ENCODE measurements around the gene DAGLA.

DAGLA gene

GRCh38 chr11:61753672-61754071, 73.5 kb downstream of the DAGLA start:
- no peak for DNase-seq (ENCODE audit: low read depth)
- no peak for TF ChIP-seq CTCF (conservative IDR thresholded peaks at IDR 0.05; ENCODE audit: control insufficient read depth, insufficient read depth, low read depth, low read length)

GRCh38 chr11:61754534-61755482, 74.6 kb downstream of the DAGLA start:
- no peak for TF ChIP-seq CTCF (conservative IDR thresholded peaks at IDR 0.05; ENCODE audit: control insufficient read depth, insufficient read depth, low read depth, low read length)
- no peak for DNase-seq (ENCODE audit: low read depth)
- no peak overlapping the region for H3K4me3 ChIP-seq (ENCODE audit: control insufficient read depth, low read depth, low read length)

More at GRCh38 chr11:61753672-61754071, 73.5 kb downstream of the DAGLA start:
- no peak overlapping the region for H3K4me3 ChIP-seq (ENCODE audit: control insufficient read depth, low read depth, low read length)

GRCh38 chr11:61756147-61756451, 75.9 kb downstream of the DAGLA start:
- DNase-seq (ENCODE audit: low read depth) = no peak
- H3K4me3 ChIP-seq (ENCODE audit: control insufficient read depth, low read depth, low read length) = no peak overlapping the region
- no peak for TF ChIP-seq CTCF (conservative IDR thresholded peaks at IDR 0.05; ENCODE audit: control insufficient read depth, insufficient read depth, low read depth, low read length)

GRCh38 chr11:61756452-61757212, 76.4 kb downstream of the DAGLA start:
- DNase-seq (ENCODE audit: low read depth) = peak; percentile 36
- no peak overlapping the region for H3K4me3 ChIP-seq (ENCODE audit: control insufficient read depth, low read depth, low read length)
- no peak for TF ChIP-seq CTCF (conservative IDR thresholded peaks at IDR 0.05; ENCODE audit: control insufficient read depth, insufficient read depth, low read depth, low read length)

- H3K4me3 ChIP-seq (ENCODE audit: control insufficient read depth, low read depth, low read length) = no peak overlapping the region
- TF ChIP-seq CTCF (conservative IDR thresholded peaks at IDR 0.05; ENCODE audit: control insufficient read depth, insufficient read depth, low read depth, low read length) = no peak
- no peak for DNase-seq (ENCODE audit: low read depth)
These were observed 77.1 kb downstream of the DAGLA start for GRCh38 chr11:61757213-61757862.

- no peak overlapping the region for H3K4me3 ChIP-seq (ENCODE audit: control insufficient read depth, low read depth, low read length)
- TF ChIP-seq CTCF (conservative IDR thresholded peaks at IDR 0.05; ENCODE audit: control insufficient read depth, insufficient read depth, low read depth, low read length) = no peak
- DNase-seq (ENCODE audit: low read depth) = no peak
These were observed 80.8 kb downstream of the DAGLA start for GRCh38 chr11:61760946-61761345.
